ENCODE measurements around the gene BNC1. TPM values are rescaled to one million over a fixed set of nuclear protein-coding genes. Genes with fewer than 3 reads are reported as not detected.

Gene BNC1
- total and polyA plus RNA-seq, 2 experiments from 2014 or later: 4.1 to 7.5 TPM

GRCh38 chr15:83323296-83323711 lies 38.8 kb upstream of the BNC1 start:
- in situ Hi-C loops (cut with MboI): no loop called here
- H3K4me1 ChIP-seq (ENCODE audit: insufficient read depth): peaks cover 23% of the 10 kb centered on the region
- peaks cover 19% of the 10 kb centered on the region; the same call in 1 of the 2 replicates for H3F3A ChIP-seq (ENCODE audit: insufficient read depth)
- peak; percentile 99 for DNase-seq
- H3K79me2 ChIP-seq (ENCODE audit: insufficient read depth): no peaks in the 10 kb centered on the region
- H2AFZ ChIP-seq: no peak overlapping the region
- no peaks in the 10 kb centered on the region for H3K9me3 ChIP-seq (ENCODE audit: low read depth)
- no peaks in the 10 kb centered on the region for H3K27me3 ChIP-seq (replicated peaks; ENCODE audit: insufficient read depth)
- TF ChIP-seq EZH2 (IDR thresholded peaks at IDR 0.05; ENCODE audit: insufficient read depth, poor library complexity, severe bottlenecking) (no peak), EZH2phosphoT487 (IDR thresholded peaks at IDR 0.05; ENCODE audit: insufficient read depth, low read depth) (no peak)
- no peaks in the 10 kb centered on the region for H3K9me2 ChIP-seq (ENCODE audit: insufficient read depth)
- H3K4me2 ChIP-seq (ENCODE audit: unreplicated experiment): peak overlapping the region; percentile 33
- H3K9ac ChIP-seq: no peak overlapping the region; the same call in 1 of the 2 replicates
- WGBS, 2 experiments (ENCODE audit: low coverage in 1 of 2, low lambda C conversion rate in 2 of 2, missing lambda C conversion rate in 2 of 2): 1% methylated on average over 9 of the region's 9 CpGs
- H4K20me1 ChIP-seq (ENCODE audit: insufficient read depth): no peaks in the 10 kb centered on the region
- no peak overlapping the region for H3K4me3 ChIP-seq
- H3K27ac ChIP-seq: peak overlapping the region; percentile 49
- no peaks in the 10 kb centered on the region for H3K36me3 ChIP-seq (ENCODE audit: low read depth)

- no peaks in the 10 kb centered on the region for H4K20me1 ChIP-seq (ENCODE audit: insufficient read depth)
- peaks cover 23% of the 10 kb centered on the region for H3K4me1 ChIP-seq (ENCODE audit: insufficient read depth)
- peak overlapping the region; percentile 49 for H3K27ac ChIP-seq
- in situ Hi-C loops (cut with MboI): no loop called here
- H3F3A ChIP-seq (ENCODE audit: insufficient read depth): peaks cover 19% of the 10 kb centered on the region; the same call in 1 of the 2 replicates
- no peak overlapping the region for H2AFZ ChIP-seq
- no peaks in the 10 kb centered on the region for H3K27me3 ChIP-seq (replicated peaks; ENCODE audit: insufficient read depth)
- no peaks in the 10 kb centered on the region for H3K79me2 ChIP-seq (ENCODE audit: insufficient read depth)
- no peak overlapping the region for H3K9ac ChIP-seq
- no peaks in the 10 kb centered on the region for H3K9me3 ChIP-seq (ENCODE audit: low read depth)
- peak overlapping the region; percentile 33 for H3K4me2 ChIP-seq (ENCODE audit: unreplicated experiment)
- no peak for DNase-seq
- no peaks in the 10 kb centered on the region for H3K9me2 ChIP-seq (ENCODE audit: insufficient read depth)
- TF ChIP-seq EZH2phosphoT487 (IDR thresholded peaks at IDR 0.05; ENCODE audit: insufficient read depth, low read depth) (no peak), EZH2 (IDR thresholded peaks at IDR 0.05; ENCODE audit: insufficient read depth, poor library complexity, severe bottlenecking) (no peak)
- H3K36me3 ChIP-seq (ENCODE audit: low read depth): no peaks in the 10 kb centered on the region
- no peak overlapping the region for H3K4me3 ChIP-seq
- 96% methylated on average over 3 of the region's 3 CpGs for WGBS, 2 experiments (ENCODE audit: low coverage in 1 of 2, low lambda C conversion rate in 2 of 2, missing lambda C conversion rate in 2 of 2)
Measured at GRCh38 chr15:83322691-83323090, 38.2 kb upstream of the BNC1 start.

- Histone ChIP-seq H3K36me3 (ENCODE audit: low read depth) (no peaks in the 10 kb centered on the region), H3K9me2 (ENCODE audit: insufficient read depth) (no peaks in the 10 kb centered on the region), H4K20me1 (ENCODE audit: insufficient read depth) (no peaks in the 10 kb centered on the region), H3K9ac (no peak overlapping the region), H3K27me3 (replicated peaks; ENCODE audit: insufficient read depth) (no peaks in the 10 kb centered on the region), H3K4me3 (no peak overlapping the region), H3K4me1 (ENCODE audit: insufficient read depth) (peaks cover 23% of the 10 kb centered on the region), H2AFZ (no peak overlapping the region), H3K4me2 (ENCODE audit: unreplicated experiment) (no peak overlapping the region), H3K79me2 (ENCODE audit: insufficient read depth) (no peaks in the 10 kb centered on the region), H3F3A (ENCODE audit: insufficient read depth) (peaks cover 19% of the 10 kb centered on the region; the same call in 1 of the 2 replicates), H3K9me3 (ENCODE audit: low read depth) (no peaks in the 10 kb centered on the region), H3K27ac (0 out of 2 replicates have a peak overlapping the region, but pooled peaks have one; percentile 10)
- peak; percentile 24 for DNase-seq
- TF ChIP-seq EZH2 (IDR thresholded peaks at IDR 0.05; ENCODE audit: insufficient read depth, poor library complexity, severe bottlenecking): no peak
- TF ChIP-seq EZH2phosphoT487 (IDR thresholded peaks at IDR 0.05; ENCODE audit: insufficient read depth, low read depth): no peak
- WGBS, 2 experiments (ENCODE audit: low coverage in 1 of 2, low lambda C conversion rate in 2 of 2, missing lambda C conversion rate in 2 of 2): 76 to 78% methylated on average over 6 of the region's 6 CpGs
- in situ Hi-C loops (cut with MboI): no loop called here
Measured at GRCh38 chr15:83322061-83322460, 37.6 kb upstream of the BNC1 start.

- H3F3A ChIP-seq (ENCODE audit: insufficient read depth): peaks cover 19% of the 10 kb centered on the region; the same call in 1 of the 2 replicates
- H3K27ac ChIP-seq: no peak overlapping the region
- TF ChIP-seq EZH2 (IDR thresholded peaks at IDR 0.05; ENCODE audit: insufficient read depth, poor library complexity, severe bottlenecking): no peak
- no peak for TF ChIP-seq EZH2phosphoT487 (IDR thresholded peaks at IDR 0.05; ENCODE audit: insufficient read depth, low read depth)
- no peaks in the 10 kb centered on the region for H3K27me3 ChIP-seq (replicated peaks; ENCODE audit: insufficient read depth)
- no peak overlapping the region for H3K4me3 ChIP-seq
- H3K4me2 ChIP-seq (ENCODE audit: unreplicated experiment): no peak overlapping the region
- no peaks in the 10 kb centered on the region for H4K20me1 ChIP-seq (ENCODE audit: insufficient read depth)
- no peak overlapping the region for H2AFZ ChIP-seq
- peak; percentile 59 for DNase-seq
- H3K36me3 ChIP-seq (ENCODE audit: low read depth): no peaks in the 10 kb centered on the region
- no peaks in the 10 kb centered on the region for H3K79me2 ChIP-seq (ENCODE audit: insufficient read depth)
- in situ Hi-C loops (cut with MboI): no loop called here
- no peaks in the 10 kb centered on the region for H3K9me2 ChIP-seq (ENCODE audit: insufficient read depth)
- H3K9me3 ChIP-seq (ENCODE audit: low read depth): no peaks in the 10 kb centered on the region
- no peak overlapping the region for H3K9ac ChIP-seq
- peaks cover 23% of the 10 kb centered on the region for H3K4me1 ChIP-seq (ENCODE audit: insufficient read depth)
Measured at GRCh38 chr15:83320844-83321243, 36.4 kb upstream of the BNC1 start.

GRCh38 chr15:83320404-83320803 lies 35.9 kb upstream of the BNC1 start:
- Histone ChIP-seq H3K27ac (no peak overlapping the region), H3K4me3 (no peak overlapping the region), H4K20me1 (ENCODE audit: insufficient read depth) (no peaks in the 10 kb centered on the region), H3K9ac (no peak overlapping the region), H3K9me2 (ENCODE audit: insufficient read depth) (no peaks in the 10 kb centered on the region), H3K4me2 (ENCODE audit: unreplicated experiment) (no peak overlapping the region), H2AFZ (no peak overlapping the region), H3K4me1 (ENCODE audit: insufficient read depth) (peaks cover 23% of the 10 kb centered on the region), H3K36me3 (ENCODE audit: low read depth) (no peaks in the 10 kb centered on the region), H3K27me3 (replicated peaks; ENCODE audit: insufficient read depth) (no peaks in the 10 kb centered on the region), H3K9me3 (ENCODE audit: low read depth) (no peaks in the 10 kb centered on the region), H3K79me2 (ENCODE audit: insufficient read depth) (no peaks in the 10 kb centered on the region), H3F3A (ENCODE audit: insufficient read depth) (peaks cover 19% of the 10 kb centered on the region; the same call in 1 of the 2 replicates)
- TF ChIP-seq EZH2 (IDR thresholded peaks at IDR 0.05; ENCODE audit: insufficient read depth, poor library complexity, severe bottlenecking): no peak
- TF ChIP-seq EZH2phosphoT487 (IDR thresholded peaks at IDR 0.05; ENCODE audit: insufficient read depth, low read depth): no peak
- in situ Hi-C loops (cut with MboI): no loop called here
- 58 to 63% methylated on average over 4 of the region's 4 CpGs for WGBS, 2 experiments (ENCODE audit: low coverage in 1 of 2, low lambda C conversion rate in 2 of 2, missing lambda C conversion rate in 2 of 2)
- DNase-seq: peak; percentile 17
